GM12865 (cell line): Measurements from ENCODE around the gene ACADVL.

ENCODE experiments used
- DNase-seq: peaks from one replicate; pipeline ENCODE4 v3.0.0; 2010; ENCODE audit warnings: low read depth
- H3K4me3 ChIP-seq: 2 replicates; pipeline ENCODE4 v1.5.1; 2011; ENCODE audit warnings: mild to moderate bottlenecking, low read depth, low read length, control low read depth
- CTCF ChIP-seq: IDR thresholded peaks from 2 replicates; pipeline ENCODE4 v1.5.1; 2011; ENCODE audit warnings: low read length, control low read depth, low read depth, inconsistent platforms; ENCODE audit not compliant: insufficient read depth; ENCODE audit errors: missing control alignments

The ACADVL gene

GRCh38 chr17:7205561-7205960 is 14.2 kb upstream of the ACADVL start:
- H3K4me3 ChIP-seq, result peak overlapping the region; percentile 41
- no peak for DNase-seq
- TF ChIP-seq CTCF, result no peak

GRCh38 chr17:7207120-7208001 is 12.4 kb upstream of the ACADVL start:
- DNase-seq, result no peak
- no peak overlapping the region for H3K4me3 ChIP-seq

GRCh38 chr17:7208027-7208571 is 11.6 kb upstream of the ACADVL start:
- DNase-seq, result no peak
- no peak for TF ChIP-seq CTCF
- H3K4me3 ChIP-seq, result no peak overlapping the region

More at GRCh38 chr17:7207120-7208001, 12.4 kb upstream of the ACADVL start:
- no peak for TF ChIP-seq CTCF

- TF ChIP-seq CTCF, result no peak
- H3K4me3 ChIP-seq, result no peak overlapping the region
- DNase-seq, result no peak
These were observed 10.8 kb upstream of the ACADVL start for GRCh38 chr17:7208754-7209460.

GRCh38 chr17:7211491-7212273 is 8.1 kb upstream of the ACADVL start:
- no peak overlapping the region for H3K4me3 ChIP-seq
- TF ChIP-seq CTCF, result no peak
- no peak for DNase-seq

GRCh38 chr17:7213895-7214299 is 5.8 kb upstream of the ACADVL start:
- DNase-seq, result peak; percentile 81
- peak; percentile 52 for TF ChIP-seq CTCF
- peak overlapping the region; percentile 44 for H3K4me3 ChIP-seq
